ENCODE results near the gene NHLH1. TPM values are rescaled to one million over a fixed set of nuclear protein-coding genes. Genes with fewer than 3 reads are reported as not detected.

Gene NHLH1
- total RNA-seq, 4 donors from 2014 or later: not detected

DNA sequence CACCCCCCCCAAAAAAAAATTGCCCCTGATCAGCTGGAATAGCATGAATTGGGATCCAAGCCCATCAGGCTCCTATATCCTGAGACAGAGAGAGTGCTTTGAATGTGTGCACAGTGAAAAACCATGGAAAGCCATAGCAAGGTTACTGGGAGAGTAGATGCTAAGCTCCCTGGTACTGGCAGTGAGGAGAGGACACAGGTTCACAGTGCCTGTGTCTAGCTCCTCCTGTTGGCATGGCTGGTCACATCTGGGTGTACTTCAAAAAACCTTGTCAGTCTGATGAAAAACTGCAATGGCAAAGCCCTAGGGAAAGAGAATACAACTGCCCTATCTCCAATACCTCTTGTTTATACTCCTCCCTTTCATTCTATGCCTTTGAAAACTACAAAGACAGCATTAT, 36.8 kb upstream of the NHLH1 start:
- Histone ChIP-seq H3K27me3 (no peaks in the 10 kb centered on the region), H3K4me1 (no peaks in the 10 kb centered on the region), H3K27ac (replicated peaks in 1 of 4) (no peak overlapping the region), H3K9me3 (no peaks in the 10 kb centered on the region), H3K36me3 (peaks cover 69 to 100% (median 98%) of the 10 kb centered on the region in 4 donors), H3K4me3 (no peak overlapping the region)
- intact Hi-C loops (cut with DNase I): no loop called here
- no peak for DNase-seq (ENCODE audit: extremely low spot score)
- TF ChIP-seq, protein P1, sequence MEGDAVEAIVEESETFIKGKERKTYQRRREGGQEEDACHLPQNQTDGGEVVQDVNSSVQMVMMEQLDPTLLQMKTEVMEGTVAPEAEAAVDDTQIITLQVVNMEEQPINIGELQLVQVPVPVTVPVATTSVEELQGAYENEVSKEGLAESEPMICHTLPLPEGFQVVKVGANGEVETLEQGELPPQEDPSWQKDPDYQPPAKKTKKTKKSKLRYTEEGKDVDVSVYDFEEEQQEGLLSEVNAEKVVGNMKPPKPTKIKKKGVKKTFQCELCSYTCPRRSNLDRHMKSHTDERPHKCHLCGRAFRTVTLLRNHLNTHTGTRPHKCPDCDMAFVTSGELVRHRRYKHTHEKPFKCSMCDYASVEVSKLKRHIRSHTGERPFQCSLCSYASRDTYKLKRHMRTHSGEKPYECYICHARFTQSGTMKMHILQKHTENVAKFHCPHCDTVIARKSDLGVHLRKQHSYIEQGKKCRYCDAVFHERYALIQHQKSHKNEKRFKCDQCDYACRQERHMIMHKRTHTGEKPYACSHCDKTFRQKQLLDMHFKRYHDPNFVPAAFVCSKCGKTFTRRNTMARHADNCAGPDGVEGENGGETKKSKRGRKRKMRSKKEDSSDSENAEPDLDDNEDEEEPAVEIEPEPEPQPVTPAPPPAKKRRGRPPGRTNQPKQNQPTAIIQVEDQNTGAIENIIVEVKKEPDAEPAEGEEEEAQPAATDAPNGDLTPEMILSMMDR (IDR thresholded peaks at IDR 0.05): no peak
- TF ChIP-seq EP300 (IDR thresholded peaks at IDR 0.05) (no peak), POLR2AphosphoS5 (IDR thresholded peaks at IDR 0.05) (no peak), POLR2A (IDR thresholded peaks at IDR 0.05; ENCODE audit: low read depth) (no peak)

DNA sequence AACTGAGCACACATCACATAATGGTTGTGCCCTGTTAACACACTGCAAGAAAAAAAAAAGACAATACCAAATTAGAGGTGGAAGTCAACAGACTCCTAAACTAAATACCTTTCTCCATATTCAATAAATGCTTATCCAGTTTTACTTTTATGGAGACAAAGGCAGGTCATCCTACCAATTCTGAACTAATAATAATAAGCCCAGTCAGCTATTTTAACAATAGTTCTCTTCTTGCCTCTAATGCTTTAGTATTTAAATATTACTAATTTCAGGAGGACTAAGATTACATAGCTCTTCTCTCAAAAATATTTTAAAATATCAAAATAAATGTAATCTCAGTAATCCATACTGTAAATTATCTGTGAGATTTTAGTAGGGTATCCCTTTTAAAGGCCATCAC, 34.4 kb upstream of the NHLH1 start:
- Histone ChIP-seq H3K9me3 (no peaks in the 10 kb centered on the region), H3K4me3 (no peak overlapping the region), H3K27me3 (no peaks in the 10 kb centered on the region), H3K27ac (replicated peaks in 1 of 4) (no peak overlapping the region), H3K36me3 (peaks cover 54 to 100% (median 86%) of the 10 kb centered on the region in 4 donors), H3K4me1 (no peaks in the 10 kb centered on the region)
- TF ChIP-seq EP300 (IDR thresholded peaks at IDR 0.05) (no peak), POLR2AphosphoS5 (IDR thresholded peaks at IDR 0.05) (no peak), POLR2A (IDR thresholded peaks at IDR 0.05; ENCODE audit: low read depth) (no peak)
- TF ChIP-seq, protein P1 (IDR thresholded peaks at IDR 0.05): no peak
- intact Hi-C loops (cut with DNase I): no loop called here
- no peak for DNase-seq (ENCODE audit: extremely low spot score)

DNA sequence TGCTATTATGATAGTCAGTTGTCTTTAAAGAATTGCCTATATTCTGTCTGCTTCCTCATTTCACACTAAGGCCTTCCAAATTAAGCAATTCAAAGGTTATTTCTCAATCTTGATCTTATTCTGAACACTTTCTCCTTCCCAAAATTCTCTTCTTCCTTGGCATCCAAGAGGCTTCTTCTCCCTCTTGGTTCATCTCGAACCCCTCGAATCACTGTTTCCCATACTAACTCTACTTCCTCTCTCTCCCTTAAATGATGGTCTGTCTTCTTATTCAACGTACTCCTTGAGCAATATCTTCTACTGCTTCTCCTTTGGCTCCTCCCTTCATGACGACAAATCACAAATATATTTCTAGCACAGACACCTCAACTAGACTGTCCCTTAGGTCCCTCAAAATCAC, 28.3 kb upstream of the NHLH1 start:
- peaks cover 23 to 65% (median 49%) of the 10 kb centered on the region in 4 donors for H3K36me3 ChIP-seq
- H3K4me1 ChIP-seq: peaks cover 21 to 28% (median 24%) of the 10 kb centered on the region in 4 donors
- intact Hi-C loops (cut with DNase I): no loop called here
- 73% methylated on average over 4 of the region's 4 CpGs for whole genome bisulfite sequencing
- H3K9me3 ChIP-seq: no peaks in the 10 kb centered on the region
- H3K27ac ChIP-seq (replicated peaks in 1 of 4): no peak overlapping the region
- no peak overlapping the region for H3K4me3 ChIP-seq
- DNase-seq (ENCODE audit: extremely low spot score): no peak
- TF ChIP-seq EP300 (IDR thresholded peaks at IDR 0.05) (no peak), POLR2A (IDR thresholded peaks at IDR 0.05; ENCODE audit: low read depth) (no peak), POLR2AphosphoS5 (IDR thresholded peaks at IDR 0.05) (no peak)
- TF ChIP-seq, protein P1 (IDR thresholded peaks at IDR 0.05): no peak
- H3K27me3 ChIP-seq: no peaks in the 10 kb centered on the region

DNA sequence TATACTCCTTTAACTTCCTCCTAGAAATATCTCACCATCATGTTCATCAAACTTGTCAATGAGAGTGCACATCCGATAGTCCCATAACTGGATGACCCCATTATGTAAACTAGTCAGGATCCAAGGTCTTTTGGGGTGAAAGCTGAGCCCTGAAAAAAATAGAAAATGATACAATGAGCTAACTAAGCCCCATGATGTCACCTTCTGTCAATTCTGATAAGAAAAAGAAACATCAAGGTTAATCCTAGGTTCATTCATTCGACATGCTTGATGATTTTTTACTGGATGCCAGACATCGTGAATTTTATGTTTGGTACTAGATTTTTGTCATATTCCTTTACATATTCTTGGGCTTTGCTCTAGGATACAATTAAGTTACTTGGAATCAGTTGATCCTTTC, 26.7 kb upstream of the NHLH1 start:
- no peaks in the 10 kb centered on the region for H3K9me3 ChIP-seq
- no peaks in the 10 kb centered on the region for H3K27me3 ChIP-seq
- peaks cover 16 to 52% (median 36%) of the 10 kb centered on the region in 4 donors for H3K36me3 ChIP-seq
- WGBS: 81% methylated on average over 3 of the region's 3 CpGs
- peaks cover 26 to 44% (median 35%) of the 10 kb centered on the region in 4 donors for H3K4me1 ChIP-seq
- H3K27ac ChIP-seq (replicated peaks in 1 of 4): no peak overlapping the region
- intact Hi-C loops (cut with DNase I): loop anchor here (2.0 to 5.0 kb wide), 2 partner anchors 48 to 51 kb away; no protein-coding TSS in a partner anchor
- H3K4me3 ChIP-seq: no peak overlapping the region
- DNase-seq (ENCODE audit: extremely low spot score): no peak
- no peak for TF ChIP-seq EP300 (IDR thresholded peaks at IDR 0.05)
- TF ChIP-seq, protein P1 (IDR thresholded peaks at IDR 0.05): no peak
- no peak for TF ChIP-seq POLR2A (IDR thresholded peaks at IDR 0.05; ENCODE audit: low read depth)
- TF ChIP-seq POLR2AphosphoS5 (IDR thresholded peaks at IDR 0.05): no peak

DNA sequence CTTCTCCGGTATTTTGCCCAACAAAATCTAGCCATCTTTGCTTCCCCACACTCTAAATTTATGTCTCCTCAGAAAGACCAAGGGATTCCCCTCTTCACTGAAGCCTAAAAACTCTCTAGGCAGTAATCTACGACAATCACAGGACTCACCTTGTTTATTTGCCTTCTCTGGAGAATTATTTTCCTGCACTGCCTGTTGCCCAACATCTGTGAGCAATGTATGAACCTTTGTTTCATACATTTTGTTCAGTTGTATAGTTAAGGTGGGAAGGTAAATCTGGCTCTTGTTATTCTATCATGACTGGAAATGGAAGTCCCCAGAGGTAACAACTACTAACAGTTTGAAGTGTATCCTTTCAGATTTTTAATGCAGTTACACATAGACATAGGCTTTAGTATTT, 26.0 kb upstream of the NHLH1 start:
- no peaks in the 10 kb centered on the region for H3K27me3 ChIP-seq
- H3K27ac ChIP-seq (replicated peaks in 1 of 4): no peak overlapping the region
- peaks cover 15 to 49% (median 34%) of the 10 kb centered on the region in 4 donors for H3K36me3 ChIP-seq
- peaks cover 26 to 49% (median 37%) of the 10 kb centered on the region in 4 donors for H3K4me1 ChIP-seq
- intact Hi-C loops (cut with DNase I): loop anchor here (2.0 to 5.0 kb wide), 2 partner anchors 49 to 50 kb away; no protein-coding TSS in a partner anchor
- H3K9me3 ChIP-seq: no peaks in the 10 kb centered on the region
- 73% methylated on average over 2 of the region's 2 CpGs for WGBS
- no peak overlapping the region for H3K4me3 ChIP-seq
- DNase-seq (ENCODE audit: extremely low spot score): no peak
- TF ChIP-seq POLR2A (IDR thresholded peaks at IDR 0.05; ENCODE audit: low read depth) (no peak), POLR2AphosphoS5 (IDR thresholded peaks at IDR 0.05) (no peak), EP300 (IDR thresholded peaks at IDR 0.05) (no peak)
- TF ChIP-seq, protein P1 (IDR thresholded peaks at IDR 0.05): no peak

All from esophagus muscularis mucosa (tissue), 4 donors.